ENCODE data around the gene MRS2. TPM values are rescaled to one million over a fixed set of nuclear protein-coding genes. Genes with fewer than 3 reads are reported as not detected.
"Not testable (repeated sequence)": the region's sequence is repeated elsewhere in the genome, so short reads cannot be mapped to it uniquely, and the experiment has no call there.

Gene MRS2
- polyA plus RNA-seq, 2 of the 4 experiments (the other 2 are of a cell fraction) = 21.8 to 24.8 TPM

DNA sequence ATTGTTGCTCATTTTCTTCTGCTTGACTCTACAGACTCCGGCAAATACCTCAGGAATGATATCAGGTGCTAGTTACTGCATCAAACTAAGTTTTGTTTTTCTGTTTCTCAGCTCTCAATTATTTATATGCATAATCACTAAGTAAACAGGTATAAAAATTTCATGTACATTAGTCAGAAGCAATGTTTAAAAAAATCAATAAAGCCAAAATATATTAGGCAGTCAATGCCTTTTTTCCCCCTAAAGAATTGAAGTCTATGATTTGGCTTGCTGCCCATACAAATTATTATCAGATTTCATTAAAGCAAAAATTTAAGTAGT lies 20.6 kb upstream of the MRS2 start:
- Histone ChIP-seq H3K27ac (peak overlapping the region; percentile 70 to 84), H3K4me1 (peaks cover 24% of the 10 kb centered on the region; the same call in 2 of the 3 replicates), H3K4me3 (peak overlapping the region; percentile 19; the same call in 2 of the 3 replicates), H3K4me2 (peak overlapping the region; percentile 68), H3K9me3 (no peaks in the 10 kb centered on the region)
- FAIRE-seq (no peak), ATAC-seq (no peak), DNase-seq (ENCODE audit: low read depth in 1 of 2, low spot score in 1 of 2) (no peak)
- TF ChIP-seq FOSL2 (IDR thresholded peaks at IDR 0.05) = no peak
- peak; percentile 55 for TF ChIP-seq FOSL2 (CRISPR knock-in tag; IDR thresholded peaks at IDR 0.05)
- TF ChIP-seq ZSCAN20 (CRISPR knock-in tag; IDR thresholded peaks at IDR 0.05) = no peak
- 11% methylated on average over 1 of the region's 1 CpG for WGBS (ENCODE audit: missing lambda C conversion rate)
- POLR2A ChIA-PET = no interaction called here
- CTCF ChIA-PET = interaction anchor here (2.6 kb wide), 1 partner anchor 99 kb away, joined by 15 read pairs; no protein-coding TSS in a partner anchor

DNA sequence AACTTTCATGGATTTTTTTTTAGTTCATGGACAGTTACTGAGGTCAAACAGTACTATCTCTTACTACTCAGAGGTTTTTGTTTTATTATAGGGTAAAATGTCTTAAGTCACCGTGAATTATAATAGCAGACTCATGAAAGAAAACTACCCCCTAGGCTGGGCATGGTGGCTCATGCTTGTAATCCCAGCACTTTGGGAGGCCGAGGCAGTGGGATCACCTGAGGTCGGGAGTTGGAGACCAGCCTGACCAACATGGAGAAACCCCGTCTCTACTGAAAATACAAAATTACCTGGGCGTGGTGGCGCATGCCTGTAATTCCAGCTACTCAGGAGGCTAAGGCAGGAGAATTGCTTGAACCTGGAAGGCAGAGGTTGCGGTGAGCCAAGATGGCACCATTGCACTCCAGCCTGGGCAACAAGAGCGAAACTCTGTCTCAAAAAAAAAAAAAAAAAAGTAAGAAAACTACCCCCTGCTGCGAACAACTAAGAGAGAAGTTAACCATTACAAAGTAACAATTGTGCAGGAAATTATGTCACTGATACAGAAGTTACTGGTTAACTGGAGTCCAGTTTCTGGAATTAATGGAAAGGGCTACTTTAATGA lies 19.7 kb upstream of the MRS2 start:
- H3K9me3 ChIP-seq, CTCF ChIA-PET, FAIRE-seq, POLR2A ChIA-PET: not testable (repeated sequence)
- Histone ChIP-seq H3K27ac (peak overlapping the region; percentile 70 to 84), H3K4me3 (peak overlapping the region; percentile 19), H3K4me2 (peak overlapping the region; percentile 68), H3K4me1 (peaks cover 27% of the 10 kb centered on the region; the same call in 2 of the 3 replicates)
- DNase-seq (ENCODE audit: low read depth in 1 of 2, low spot score in 1 of 2) (peak; percentile 16 to 53), ATAC-seq (peak; percentile 41 to 64; a peak in 4 of 6 replicates)
- WGBS (ENCODE audit: missing lambda C conversion rate) = 36% methylated on average over 6 of the region's 9 CpGs

DNA sequence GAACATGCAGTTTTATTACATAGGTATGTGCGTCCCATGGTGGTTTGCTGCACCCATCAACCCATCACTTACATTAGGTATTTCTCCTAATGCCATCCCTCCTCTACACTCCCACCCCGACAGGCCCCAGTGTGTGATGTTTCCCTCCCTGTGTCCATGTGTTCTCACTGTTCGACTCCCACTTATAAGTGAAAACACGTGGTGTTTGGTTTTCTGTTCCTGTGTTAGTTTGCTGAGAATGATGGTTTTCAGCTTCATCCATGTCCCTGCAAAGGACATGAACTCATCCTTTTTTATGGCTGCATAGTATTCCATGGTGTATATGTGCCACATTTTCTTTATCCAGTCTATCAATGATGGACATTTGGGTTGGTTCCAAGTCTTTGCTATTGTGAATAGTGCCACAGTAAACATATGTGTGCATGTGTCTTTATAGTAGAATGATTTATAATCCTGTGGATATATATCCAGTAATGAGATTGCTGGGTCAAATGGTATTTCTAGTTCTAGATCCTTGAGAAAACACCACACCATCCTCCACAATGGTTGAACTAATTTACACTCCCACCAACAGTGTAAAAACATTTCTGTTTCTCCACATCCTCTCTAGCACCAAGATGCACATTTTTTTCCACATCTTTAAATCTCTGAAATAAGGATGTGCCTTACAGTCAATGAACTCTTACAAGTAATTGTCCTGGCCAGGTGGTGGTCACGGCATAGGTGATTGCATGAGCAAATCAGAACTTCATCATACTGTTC lies 18.2 kb upstream of the MRS2 start:
- FAIRE-seq; H3K9me3 ChIP-seq; ATAC-seq; CTCF ChIA-PET; H3K4me3 ChIP-seq; POLR2A ChIA-PET; H3K4me2 ChIP-seq; DNase-seq (ENCODE audit: low read depth in 1 of 2, low spot score in 1 of 2): not testable (repeated sequence)
- Histone ChIP-seq H3K4me1 (peaks cover 34% of the 10 kb centered on the region; the same call in 2 of the 3 replicates), H3K27ac (peak overlapping the region in 1 of 2 experiments; percentile 69; a peak in 3 of 6 replicates)
- 81% methylated on average over 5 of the region's 5 CpGs for WGBS (ENCODE audit: missing lambda C conversion rate)

DNA sequence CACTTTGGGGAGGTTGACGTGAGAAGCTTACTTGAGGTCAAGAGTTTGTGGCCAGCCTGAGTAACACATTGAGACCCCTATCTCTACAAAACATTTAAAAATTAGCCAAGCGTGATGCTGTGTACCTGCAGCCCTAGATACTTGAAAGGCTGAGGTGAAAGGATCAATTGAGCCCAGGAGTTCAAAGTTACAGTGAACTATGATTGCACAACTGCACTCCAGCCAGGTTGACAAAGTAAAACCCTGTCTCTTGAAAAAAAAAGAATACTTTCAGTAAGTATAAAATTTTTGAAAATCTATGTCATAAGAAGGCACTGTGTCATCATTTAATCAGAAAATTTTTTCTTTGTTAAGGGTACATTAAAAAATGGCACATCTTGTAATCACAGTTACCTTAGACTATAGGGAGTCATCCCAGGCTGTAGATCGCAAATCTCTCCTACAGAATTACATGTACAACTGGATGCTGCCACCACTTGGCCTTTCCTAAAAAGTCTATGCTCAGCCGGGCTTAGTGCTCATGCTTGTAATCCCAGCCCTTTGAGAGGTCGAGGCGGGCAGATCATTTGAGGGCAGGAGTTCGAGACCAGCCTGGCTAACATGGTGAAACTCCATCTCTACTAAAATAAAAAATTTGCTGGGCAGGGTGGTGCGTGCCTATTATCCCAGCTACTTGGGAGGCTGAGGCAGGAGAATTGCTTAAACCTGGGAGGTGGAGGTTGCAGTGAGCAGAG lies 17.0 kb upstream of the MRS2 start:
- no peak for TF ChIP-seq ESRRA (IDR thresholded peaks at IDR 0.05; ENCODE audit: borderline replicate concordance, low read length)
- peak; percentile 38 to 42; a peak in 4 of 5 replicates for TF ChIP-seq RAD21 (conservative IDR thresholded peaks at IDR 0.05 in 1 of 2, IDR thresholded peaks at IDR 0.05 in 1 of 2)
- TF ChIP-seq CEBPB (IDR thresholded peaks at IDR 0.05) = peak; percentile 36 to 63; a peak in 2 of 4 replicates
- TF ChIP-seq, protein P1, sequence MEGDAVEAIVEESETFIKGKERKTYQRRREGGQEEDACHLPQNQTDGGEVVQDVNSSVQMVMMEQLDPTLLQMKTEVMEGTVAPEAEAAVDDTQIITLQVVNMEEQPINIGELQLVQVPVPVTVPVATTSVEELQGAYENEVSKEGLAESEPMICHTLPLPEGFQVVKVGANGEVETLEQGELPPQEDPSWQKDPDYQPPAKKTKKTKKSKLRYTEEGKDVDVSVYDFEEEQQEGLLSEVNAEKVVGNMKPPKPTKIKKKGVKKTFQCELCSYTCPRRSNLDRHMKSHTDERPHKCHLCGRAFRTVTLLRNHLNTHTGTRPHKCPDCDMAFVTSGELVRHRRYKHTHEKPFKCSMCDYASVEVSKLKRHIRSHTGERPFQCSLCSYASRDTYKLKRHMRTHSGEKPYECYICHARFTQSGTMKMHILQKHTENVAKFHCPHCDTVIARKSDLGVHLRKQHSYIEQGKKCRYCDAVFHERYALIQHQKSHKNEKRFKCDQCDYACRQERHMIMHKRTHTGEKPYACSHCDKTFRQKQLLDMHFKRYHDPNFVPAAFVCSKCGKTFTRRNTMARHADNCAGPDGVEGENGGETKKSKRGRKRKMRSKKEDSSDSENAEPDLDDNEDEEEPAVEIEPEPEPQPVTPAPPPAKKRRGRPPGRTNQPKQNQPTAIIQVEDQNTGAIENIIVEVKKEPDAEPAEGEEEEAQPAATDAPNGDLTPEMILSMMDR (IDR thresholded peaks at IDR 0.05) = peak; percentile 23; the same call in 1 of the 3 replicates
- 0 out of 3 replicates have a peak, but pooled peaks have one; percentile 20 for TF ChIP-seq SMC3 (IDR thresholded peaks at IDR 0.05)
- FAIRE-seq (no peak), DNase-seq (ENCODE audit: low read depth in 1 of 2, low spot score in 1 of 2) (peak in 1 of 2 experiments; percentile 53), ATAC-seq (peak in 1 of 2 experiments; percentile 49; a peak in 1 of 6 replicates)
- POLR2A ChIA-PET = no interaction called here
- CTCF ChIA-PET = interaction anchor here (1.1 to 4.9 kb wide), 2 partner anchors 103 to 107 kb away, joined by 8 to 79 read pairs; no protein-coding TSS in a partner anchor
- H3K4me3 ChIP-seq = no peak overlapping the region
- no peak overlapping the region for H3K4me2 ChIP-seq
- peak overlapping the region; percentile 13 to 69; a peak in 5 of 6 replicates for H3K27ac ChIP-seq
- H3K4me1 ChIP-seq = peaks cover 34% of the 10 kb centered on the region; the same call in 2 of the 3 replicates
- WGBS (ENCODE audit: missing lambda C conversion rate) = 62% methylated on average over 8 of the region's 8 CpGs
- no peaks in the 10 kb centered on the region for H3K9me3 ChIP-seq

DNA sequence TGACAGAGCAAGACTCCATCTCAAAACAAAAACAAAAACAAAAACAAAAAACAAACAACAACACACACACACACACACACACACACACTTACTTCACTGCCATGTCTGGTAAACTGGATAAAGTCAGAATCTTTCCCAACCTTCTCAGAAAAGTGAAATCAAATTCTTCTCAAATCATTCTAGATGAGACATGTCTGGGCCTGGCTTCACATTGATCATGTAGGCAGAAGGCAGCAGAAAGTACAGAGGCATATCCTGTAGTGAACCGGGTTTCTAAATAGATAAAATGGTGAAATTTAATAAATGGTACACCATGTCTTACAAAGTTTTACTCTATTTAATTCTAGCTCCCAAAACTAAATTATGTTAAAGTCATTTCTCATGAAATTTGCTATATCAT lies 14.9 kb upstream of the MRS2 start:
- Histone ChIP-seq H3K4me2 (no peak overlapping the region), H3K27ac (peak overlapping the region; percentile 38 to 43; a peak in 3 of 6 replicates), H3K9me3 (no peaks in the 10 kb centered on the region), H3K4me1 (peaks cover 24% of the 10 kb centered on the region; the same call in 2 of the 3 replicates), H3K4me3 (no peak overlapping the region)
- FAIRE-seq (no peak), DNase-seq (ENCODE audit: low read depth in 1 of 2, low spot score in 1 of 2) (no peak), ATAC-seq (no peak)
- POLR2A ChIA-PET = no interaction called here
- CTCF ChIA-PET = interaction anchor here (1.6 to 4.9 kb wide), 6 partner anchors 12 to 130 kb away, joined by 4 to 79 read pairs (median 6); partner anchors contain the start of gene DCDC2
- WGBS (ENCODE audit: missing lambda C conversion rate) = 87% methylated on average over 1 of the region's 1 CpG
- no peak for TF ChIP-seq RARB (CRISPR knock-in tag; IDR thresholded peaks at IDR 0.05)
- TF ChIP-seq, protein P2, sequence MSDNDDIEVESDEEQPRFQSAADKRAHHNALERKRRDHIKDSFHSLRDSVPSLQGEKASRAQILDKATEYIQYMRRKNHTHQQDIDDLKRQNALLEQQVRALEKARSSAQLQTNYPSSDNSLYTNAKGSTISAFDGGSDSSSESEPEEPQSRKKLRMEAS (IDR thresholded peaks at IDR 0.05) = no peak

Measured in A549 (cell line).